Testis (tissue), 2 donors: ENCODE measurements around the gene RGSL1.

Experiments used
- POLR2A ChIP-seq: fragments of 450-650 bp; IDR thresholded peaks from one replicate; pipeline ENCODE4 v1.6.1; 2017; ENCODE audit warnings: antibody characterized with exemption, mild to moderate bottlenecking, moderate library complexity
- TF ChIP-seq, protein P1 (sequence below), 3 experiments: fragments of 450-650 bp in 2 of 3; fragments of 200-600 bp in 1 of 3; sonication (generic) in 1 of 3; IDR thresholded peaks; one replicate each; pipeline ENCODE4 v1.5.1; 2016 to 2019; ENCODE audit warnings: antibody characterized with exemption in 3 of 3, mild to moderate bottlenecking in 2 of 3, moderate library complexity in 1 of 3

DNA sequence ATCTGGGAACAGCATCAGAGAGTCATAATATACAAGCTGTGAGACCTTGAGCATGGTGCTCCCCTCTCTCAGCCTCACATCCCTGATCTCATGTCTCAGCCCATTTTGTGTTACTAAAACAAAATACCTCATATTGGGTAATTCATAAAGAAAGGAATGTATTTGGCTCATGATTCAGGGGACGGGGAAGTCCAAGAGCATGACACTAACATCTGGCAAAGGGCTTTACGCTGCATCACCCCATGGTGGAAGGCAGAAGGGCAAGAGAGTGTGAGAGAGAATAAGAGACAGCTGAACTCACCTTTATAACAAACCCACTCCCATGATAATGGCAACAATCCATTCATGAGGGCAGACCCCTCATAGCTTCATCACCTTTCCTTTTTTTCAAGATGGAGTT, 102.6 kb downstream of the RGSL1 start:
- TF ChIP-seq, protein P1, sequence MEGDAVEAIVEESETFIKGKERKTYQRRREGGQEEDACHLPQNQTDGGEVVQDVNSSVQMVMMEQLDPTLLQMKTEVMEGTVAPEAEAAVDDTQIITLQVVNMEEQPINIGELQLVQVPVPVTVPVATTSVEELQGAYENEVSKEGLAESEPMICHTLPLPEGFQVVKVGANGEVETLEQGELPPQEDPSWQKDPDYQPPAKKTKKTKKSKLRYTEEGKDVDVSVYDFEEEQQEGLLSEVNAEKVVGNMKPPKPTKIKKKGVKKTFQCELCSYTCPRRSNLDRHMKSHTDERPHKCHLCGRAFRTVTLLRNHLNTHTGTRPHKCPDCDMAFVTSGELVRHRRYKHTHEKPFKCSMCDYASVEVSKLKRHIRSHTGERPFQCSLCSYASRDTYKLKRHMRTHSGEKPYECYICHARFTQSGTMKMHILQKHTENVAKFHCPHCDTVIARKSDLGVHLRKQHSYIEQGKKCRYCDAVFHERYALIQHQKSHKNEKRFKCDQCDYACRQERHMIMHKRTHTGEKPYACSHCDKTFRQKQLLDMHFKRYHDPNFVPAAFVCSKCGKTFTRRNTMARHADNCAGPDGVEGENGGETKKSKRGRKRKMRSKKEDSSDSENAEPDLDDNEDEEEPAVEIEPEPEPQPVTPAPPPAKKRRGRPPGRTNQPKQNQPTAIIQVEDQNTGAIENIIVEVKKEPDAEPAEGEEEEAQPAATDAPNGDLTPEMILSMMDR (IDR thresholded peaks at IDR 0.05): no peak
- no peak for TF ChIP-seq POLR2A
